NCI-H446 treated with DMSO at 0.1 percent for 48 hours (cell line): Measurements from ENCODE around the gene RDH14.

Experiments used
- DNase-seq: peaks from one replicate; lab custom pipeline; 2025; lab: John Stamatoyannopoulos, UW

Gene RDH14

GRCh38 chr2:18520451-18521425 is 39.7 kb downstream of the RDH14 start:
- DNase-seq: peak; percentile 24

GRCh38 chr2:18519914-18520450 is 40.5 kb downstream of the RDH14 start:
- DNase-seq: no peak

- no peak for DNase-seq
These were observed 42.0 kb downstream of the RDH14 start for GRCh38 chr2:18518116-18519111.

- no peak for DNase-seq
These were observed 43.1 kb downstream of the RDH14 start for GRCh38 chr2:18517386-18517785.

- no peak for DNase-seq
These were observed 44.3 kb downstream of the RDH14 start for GRCh38 chr2:18516112-18516511.

DNA sequence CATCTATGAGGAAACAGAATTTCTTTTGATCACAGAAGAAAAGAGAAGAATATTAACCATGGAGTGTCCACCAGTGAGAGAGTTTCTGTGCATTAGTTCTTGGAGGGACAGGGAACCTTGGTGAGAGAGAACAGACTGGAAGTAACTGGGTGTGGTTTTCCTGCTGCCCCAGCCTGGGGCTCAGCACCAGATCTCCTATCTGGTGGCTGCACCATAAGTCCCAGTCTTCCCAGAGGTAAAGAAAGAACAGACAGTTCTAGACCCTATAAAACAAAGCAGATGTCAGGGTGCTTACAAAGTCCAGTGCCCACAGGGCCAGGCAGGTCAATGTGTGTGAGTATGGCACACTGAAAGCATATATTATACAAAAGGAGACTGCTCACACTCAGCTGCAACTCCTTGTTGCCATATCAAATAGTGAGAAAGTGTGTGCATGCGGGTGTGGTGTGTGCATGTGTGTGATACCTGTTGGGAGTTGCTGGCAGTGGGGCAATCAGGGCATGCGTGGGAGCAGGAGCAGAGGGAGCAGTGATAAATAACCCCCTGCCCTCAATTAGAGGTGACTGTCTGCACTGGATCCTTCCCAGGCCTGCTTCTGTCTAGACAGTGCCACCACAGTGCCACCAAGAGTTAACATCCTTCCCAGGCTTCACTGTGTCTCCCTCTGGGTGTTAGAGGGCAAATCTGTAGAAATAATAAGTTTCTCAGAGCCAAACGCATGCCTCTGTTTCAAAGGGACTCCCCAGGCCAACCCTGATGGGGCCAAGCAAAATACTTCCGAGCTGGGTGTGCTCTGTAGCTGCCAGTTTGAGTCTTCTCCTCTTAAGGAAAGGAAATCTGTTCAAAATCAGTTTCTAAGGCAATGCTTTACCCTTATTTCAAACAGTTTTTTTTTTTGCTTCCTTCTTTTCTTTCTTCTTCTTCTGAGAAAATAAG is 45.7 kb downstream of the RDH14 start:
- no peak for DNase-seq

DNA sequence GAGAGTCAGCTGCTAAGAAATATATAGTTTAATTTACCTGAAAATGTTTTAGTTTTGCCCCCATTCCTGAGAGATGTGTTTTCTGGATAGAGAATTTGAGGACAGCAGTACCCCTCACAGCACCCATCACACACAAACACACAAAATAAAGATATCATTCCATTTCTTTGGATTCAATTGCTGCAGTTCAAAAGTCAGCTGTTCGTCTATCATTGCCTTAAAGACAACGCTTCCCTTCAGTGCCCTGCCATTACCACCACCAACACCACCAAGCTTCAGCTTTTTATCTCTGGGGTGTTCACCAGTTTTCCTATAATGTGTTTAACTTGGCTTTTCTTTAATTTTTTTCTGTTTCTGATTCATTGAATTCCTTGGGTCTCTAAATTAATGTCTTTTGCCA is 49.7 kb downstream of the RDH14 start:
- DNase-seq: no peak

GRCh38 chr2:18506883-18507509 is 53.5 kb downstream of the RDH14 start:
- no peak for DNase-seq

DNA sequence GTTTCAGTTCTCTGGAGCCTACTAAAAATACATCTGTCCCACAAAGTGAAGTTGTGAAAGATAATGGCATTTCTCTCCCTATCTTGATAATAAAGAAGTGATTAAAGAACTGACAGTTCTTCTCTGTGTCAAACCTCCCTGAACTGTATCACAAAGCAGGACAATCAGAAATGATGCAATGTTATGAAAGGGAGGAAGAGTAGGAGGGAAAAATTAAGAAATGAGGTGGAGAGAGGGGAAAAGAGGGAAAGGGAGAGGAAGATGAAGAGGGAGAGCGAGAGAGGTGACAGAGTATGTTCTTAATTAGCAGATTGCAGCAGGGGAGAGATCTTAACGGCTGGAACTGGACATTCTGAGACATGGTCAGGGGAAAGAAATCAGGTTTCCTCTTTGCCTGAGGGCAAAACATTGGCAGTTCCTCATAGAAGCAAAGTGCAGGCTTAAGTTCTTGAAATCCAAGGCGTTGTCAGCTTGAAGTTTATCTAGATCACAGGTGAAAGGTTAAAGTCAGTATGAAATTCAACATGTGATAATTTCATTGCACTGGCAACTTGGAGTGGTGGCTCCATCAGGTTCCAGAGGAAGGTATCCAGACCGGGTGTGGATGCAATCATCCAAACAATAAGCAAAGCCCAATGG is 54.6 kb downstream of the RDH14 start:
- DNase-seq: no peak
